Ovary (tissue), 3 donors: ENCODE data around the gene OTUD7B.

Experiments
- EP300 ChIP-seq: sonication (generic); formaldehyde crosslinking; IDR thresholded peaks from one replicate; pipeline ENCODE4 v1.6.1; 2017; ENCODE audit warnings: antibody characterized with exemption
- TF ChIP-seq, protein P1 (sequence below), 3 donors: fragments of 450-650 bp in 2 of 3; fragments of 200-600 bp in 1 of 3; IDR thresholded peaks; one replicate each; pipeline versions ENCODE4 v1.5.1 to v1.8.0; 2016 to 2022; ENCODE audit warnings: antibody characterized with exemption in 3 of 3, mild to moderate bottlenecking in 1 of 3
- donor health status: DM: no; HTN: no; CAD: no.

GRCh38 chr1:150002217-150002616 is 8.3 kb downstream of the OTUD7B start:
- TF ChIP-seq, protein P1, sequence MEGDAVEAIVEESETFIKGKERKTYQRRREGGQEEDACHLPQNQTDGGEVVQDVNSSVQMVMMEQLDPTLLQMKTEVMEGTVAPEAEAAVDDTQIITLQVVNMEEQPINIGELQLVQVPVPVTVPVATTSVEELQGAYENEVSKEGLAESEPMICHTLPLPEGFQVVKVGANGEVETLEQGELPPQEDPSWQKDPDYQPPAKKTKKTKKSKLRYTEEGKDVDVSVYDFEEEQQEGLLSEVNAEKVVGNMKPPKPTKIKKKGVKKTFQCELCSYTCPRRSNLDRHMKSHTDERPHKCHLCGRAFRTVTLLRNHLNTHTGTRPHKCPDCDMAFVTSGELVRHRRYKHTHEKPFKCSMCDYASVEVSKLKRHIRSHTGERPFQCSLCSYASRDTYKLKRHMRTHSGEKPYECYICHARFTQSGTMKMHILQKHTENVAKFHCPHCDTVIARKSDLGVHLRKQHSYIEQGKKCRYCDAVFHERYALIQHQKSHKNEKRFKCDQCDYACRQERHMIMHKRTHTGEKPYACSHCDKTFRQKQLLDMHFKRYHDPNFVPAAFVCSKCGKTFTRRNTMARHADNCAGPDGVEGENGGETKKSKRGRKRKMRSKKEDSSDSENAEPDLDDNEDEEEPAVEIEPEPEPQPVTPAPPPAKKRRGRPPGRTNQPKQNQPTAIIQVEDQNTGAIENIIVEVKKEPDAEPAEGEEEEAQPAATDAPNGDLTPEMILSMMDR (IDR thresholded peaks at IDR 0.05) = no peak
- TF ChIP-seq EP300 = no peak
